ENCODE results near the gene OPCML.

Gene OPCML

GRCh38 chr11:133202816-133203215 lies 329.5 kb downstream of the OPCML start:
- H3K4me3 ChIP-seq (ENCODE audit: low read depth, low read length): no peak overlapping the region

GRCh38 chr11:133198438-133198837 lies 333.9 kb downstream of the OPCML start:
- no peak overlapping the region for H3K4me3 ChIP-seq (ENCODE audit: low read depth, low read length)

- H3K4me3 ChIP-seq (ENCODE audit: low read depth, low read length): no peak overlapping the region
These were observed 334.9 kb downstream of the OPCML start for GRCh38 chr11:133197425-133197824.

GRCh38 chr11:133191931-133192330 lies 340.4 kb downstream of the OPCML start:
- no peak overlapping the region for H3K4me3 ChIP-seq (ENCODE audit: low read depth, low read length)

- H3K4me3 ChIP-seq (ENCODE audit: low read depth, low read length): no peak overlapping the region
These were observed 350.6 kb downstream of the OPCML start for GRCh38 chr11:133181667-133182066.

- no peak overlapping the region for H3K4me3 ChIP-seq (ENCODE audit: low read depth, low read length)
These were observed 351.2 kb downstream of the OPCML start for GRCh38 chr11:133181066-133181465.

GRCh38 chr11:133180201-133180600 lies 352.1 kb downstream of the OPCML start:
- H3K4me3 ChIP-seq (ENCODE audit: low read depth, low read length): no peak overlapping the region

GRCh38 chr11:133176748-133177147 lies 355.6 kb downstream of the OPCML start:
- H3K4me3 ChIP-seq (ENCODE audit: low read depth, low read length): no peak overlapping the region

GRCh38 chr11:133175103-133175502 lies 357.2 kb downstream of the OPCML start:
- H3K4me3 ChIP-seq (ENCODE audit: low read depth, low read length): no peak overlapping the region

GRCh38 chr11:133173810-133174412 lies 358.4 kb downstream of the OPCML start:
- H3K4me3 ChIP-seq (ENCODE audit: low read depth, low read length): no peak overlapping the region

- no peak overlapping the region for H3K4me3 ChIP-seq (ENCODE audit: low read depth, low read length)
These were observed 360.0 kb downstream of the OPCML start for GRCh38 chr11:133172349-133172748.

GRCh38 chr11:133171374-133171773 lies 360.9 kb downstream of the OPCML start:
- H3K4me3 ChIP-seq (ENCODE audit: low read depth, low read length): no peak overlapping the region

- no peak overlapping the region for H3K4me3 ChIP-seq (ENCODE audit: low read depth, low read length)
These were observed 364.3 kb downstream of the OPCML start for GRCh38 chr11:133168016-133168415.

- no peak overlapping the region for H3K4me3 ChIP-seq (ENCODE audit: low read depth, low read length)
These were observed 365.6 kb downstream of the OPCML start for GRCh38 chr11:133166662-133167061.

GRCh38 chr11:133164986-133165385 lies 367.3 kb downstream of the OPCML start:
- no peak overlapping the region for H3K4me3 ChIP-seq (ENCODE audit: low read depth, low read length)

- H3K4me3 ChIP-seq (ENCODE audit: low read depth, low read length): no peak overlapping the region
These were observed 368.6 kb downstream of the OPCML start for GRCh38 chr11:133163463-133164419.

GRCh38 chr11:133162227-133162626 lies 370.1 kb downstream of the OPCML start:
- H3K4me3 ChIP-seq (ENCODE audit: low read depth, low read length): no peak overlapping the region

GRCh38 chr11:133160754-133161153 lies 371.5 kb downstream of the OPCML start:
- no peak overlapping the region for H3K4me3 ChIP-seq (ENCODE audit: low read depth, low read length)

GRCh38 chr11:133156986-133157745 lies 375.1 kb downstream of the OPCML start:
- no peak overlapping the region for H3K4me3 ChIP-seq (ENCODE audit: low read depth, low read length)

GRCh38 chr11:133154781-133155180 lies 377.5 kb downstream of the OPCML start:
- no peak overlapping the region for H3K4me3 ChIP-seq (ENCODE audit: low read depth, low read length)

GRCh38 chr11:133154076-133154475 lies 378.2 kb downstream of the OPCML start:
- H3K4me3 ChIP-seq (ENCODE audit: low read depth, low read length): no peak overlapping the region

Data from iPS-11a (cell line).